ENCODE data around the gene TSHZ1.
"Not testable (repeated sequence)": the region's sequence is repeated elsewhere in the genome, so short reads cannot be mapped to it uniquely, and the experiment has no call there.

Gene TSHZ1

DNA sequence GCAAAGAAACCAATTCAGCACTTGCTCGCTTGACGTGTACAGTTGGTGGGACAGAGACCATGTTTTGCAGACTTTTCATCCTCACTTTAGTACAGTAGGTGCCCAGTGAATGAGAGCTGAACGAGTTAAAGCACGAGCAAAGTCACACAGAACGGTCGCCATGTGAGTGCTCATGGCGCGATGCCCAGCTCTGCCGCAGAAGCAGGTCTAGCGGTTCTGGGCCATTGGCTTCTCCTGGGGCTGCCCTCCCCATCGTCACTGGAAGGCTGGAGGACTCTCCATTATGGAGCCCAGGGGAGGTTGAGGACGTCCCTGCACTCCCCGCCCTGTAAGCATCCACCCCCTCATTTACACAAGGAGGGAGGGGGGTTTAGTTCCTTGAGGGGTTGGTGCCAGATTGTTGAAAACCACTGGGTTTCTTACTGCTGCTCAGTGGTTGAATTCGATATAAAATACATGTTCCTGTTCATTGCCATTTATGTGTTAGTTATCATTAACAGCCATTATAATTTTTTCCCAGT is 26.6 kb upstream of the TSHZ1 start:
- DNase-seq (ENCODE audit: low read depth in 3 of 3, low spot score in 1 of 3), result no peak

DNA sequence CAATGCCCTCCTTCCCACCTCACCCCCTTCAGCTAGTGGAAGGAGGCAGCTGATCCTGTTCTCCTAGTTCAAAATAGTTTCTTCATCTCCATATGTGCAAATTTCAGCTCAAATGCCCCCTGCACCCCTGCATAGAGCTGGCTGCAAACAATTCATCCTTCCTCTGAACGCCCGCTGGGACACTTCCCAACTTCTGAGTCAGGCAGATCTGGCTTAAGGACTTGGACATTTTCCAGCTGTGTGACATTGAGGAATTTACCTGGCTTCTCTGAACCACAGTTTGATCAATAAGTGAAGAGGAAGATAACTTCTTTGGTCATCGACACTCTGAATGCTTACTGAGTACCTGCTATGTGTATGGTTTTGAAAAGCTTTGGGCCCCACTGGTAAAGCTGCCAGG is 25.1 kb upstream of the TSHZ1 start:
- no peak for DNase-seq (ENCODE audit: low read depth in 3 of 3, low spot score in 1 of 3)

DNA sequence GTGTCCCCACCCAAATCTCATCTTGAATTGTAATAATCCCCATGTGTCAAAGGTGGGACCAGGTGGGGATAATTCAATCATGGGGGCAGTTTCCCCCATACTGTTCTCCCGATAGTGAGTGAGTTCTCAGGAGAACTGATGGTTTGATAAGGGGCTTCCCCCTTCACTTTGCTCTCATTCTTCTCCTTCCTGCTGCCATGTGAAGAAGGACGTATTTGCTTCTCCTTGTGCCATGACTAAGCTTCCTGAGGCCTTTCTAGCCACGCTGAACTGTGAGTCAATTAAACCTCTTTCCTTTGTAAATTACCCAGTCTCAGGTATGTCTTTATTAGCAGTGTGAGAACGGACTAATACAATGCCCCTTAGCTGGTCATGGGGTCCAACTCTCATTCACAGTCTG is 22.9 kb upstream of the TSHZ1 start:
- DNase-seq (ENCODE audit: low read depth in 3 of 3, low spot score in 1 of 3), result not testable (repeated sequence)

DNA sequence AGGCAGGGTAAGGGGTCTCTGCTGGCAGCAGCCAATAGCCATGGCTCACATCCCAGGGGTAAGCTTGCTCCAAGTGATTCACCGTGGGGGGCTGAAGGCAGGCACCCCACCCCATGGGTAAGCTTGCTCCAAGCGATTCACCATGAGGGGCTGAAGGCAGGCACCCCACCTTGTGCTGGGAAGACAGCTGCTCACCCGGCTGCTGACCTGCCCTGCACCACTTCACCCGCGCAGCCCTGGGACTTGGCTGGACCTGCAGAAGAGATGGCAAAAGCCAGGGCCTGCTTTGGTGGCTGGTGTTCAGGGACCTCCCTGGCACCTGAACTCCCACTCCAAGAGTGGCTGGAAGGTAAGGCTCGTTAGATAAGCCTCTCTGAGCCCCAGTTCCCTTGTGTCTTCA is 20.9 kb upstream of the TSHZ1 start:
- DNase-seq (ENCODE audit: low read depth in 3 of 3, low spot score in 1 of 3), result no peak

DNA sequence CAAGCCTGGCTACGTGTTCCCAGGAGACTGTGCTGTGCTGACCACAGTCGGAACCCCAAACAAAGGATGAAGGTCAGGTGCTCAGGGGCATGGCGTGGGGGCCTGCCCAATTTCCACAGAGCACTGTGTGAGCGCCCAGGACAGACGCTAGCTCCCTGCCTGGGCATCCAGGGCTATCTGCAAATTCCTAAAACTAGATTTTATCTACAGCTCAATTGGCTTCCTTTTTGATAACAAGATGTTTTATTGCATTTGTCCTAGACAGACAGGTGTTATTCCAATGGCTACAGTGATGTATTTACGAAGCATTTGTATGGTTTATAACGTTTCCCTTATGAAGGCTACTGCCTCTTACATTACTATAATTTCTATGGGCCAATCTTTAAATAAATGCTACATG is 17.7 kb upstream of the TSHZ1 start:
- no peak for DNase-seq (ENCODE audit: low read depth in 3 of 3, low spot score in 1 of 3)

DNA sequence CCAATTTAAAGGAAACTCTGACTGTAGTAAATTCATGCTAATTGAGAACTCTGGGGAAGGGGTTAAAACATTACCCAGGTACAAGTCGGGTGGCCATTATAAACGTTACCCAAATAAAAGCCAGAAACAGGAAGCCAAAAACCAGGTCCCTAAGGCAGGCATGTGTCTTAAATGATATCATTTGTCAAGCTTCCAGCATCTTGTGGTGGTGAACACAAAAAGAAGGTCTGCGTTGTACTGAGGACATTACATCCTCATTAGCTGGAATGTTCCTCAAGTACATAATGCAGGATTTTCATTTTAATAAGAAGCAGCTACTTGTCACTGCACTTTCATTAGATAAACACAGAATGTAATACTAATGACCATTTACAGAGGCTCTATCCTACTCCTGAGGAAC is 12.6 kb upstream of the TSHZ1 start:
- no peak for DNase-seq (ENCODE audit: low read depth in 3 of 3, low spot score in 1 of 3)

DNA sequence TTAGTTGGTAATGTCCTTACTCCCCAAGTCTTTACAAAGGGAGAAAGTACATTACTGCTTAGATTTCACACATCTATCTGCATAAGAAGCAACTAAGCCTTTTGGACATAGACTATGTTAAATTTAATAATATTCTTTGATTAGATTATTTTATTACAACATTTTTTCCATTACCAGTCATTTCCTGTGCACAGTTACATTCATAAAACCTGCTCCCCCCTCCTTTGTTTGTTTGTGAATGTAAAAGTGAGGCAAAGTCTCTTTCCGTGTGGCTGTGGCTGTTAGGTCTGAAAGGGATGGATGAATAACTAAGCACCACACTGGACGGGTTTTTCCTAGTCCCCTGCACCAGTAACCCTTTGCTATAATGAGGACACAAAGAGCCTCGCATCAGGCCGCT is 11.3 kb upstream of the TSHZ1 start:
- no peak for DNase-seq (ENCODE audit: low read depth in 3 of 3, low spot score in 1 of 3)

DNA sequence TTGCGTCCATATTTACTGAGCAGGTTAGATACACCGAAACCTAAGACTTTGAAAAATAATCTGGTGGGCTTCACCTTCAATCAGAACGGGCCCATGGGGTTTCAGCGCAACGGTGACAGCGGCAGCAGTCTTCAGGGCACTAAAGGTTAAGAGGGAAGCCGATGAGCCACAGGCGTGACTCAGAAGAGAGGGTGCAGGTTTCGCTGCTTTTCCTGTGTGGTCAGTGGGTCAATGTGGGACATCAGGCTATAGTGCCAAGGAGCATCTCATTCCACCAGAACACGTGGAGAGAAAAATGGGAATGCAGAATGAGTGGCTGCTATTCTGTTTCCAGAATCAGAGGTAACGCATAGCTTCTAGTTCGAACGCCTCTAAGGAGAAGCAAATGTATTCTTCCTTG is 10.5 kb upstream of the TSHZ1 start:
- no peak for DNase-seq (ENCODE audit: low read depth in 3 of 3, low spot score in 1 of 3)

DNA sequence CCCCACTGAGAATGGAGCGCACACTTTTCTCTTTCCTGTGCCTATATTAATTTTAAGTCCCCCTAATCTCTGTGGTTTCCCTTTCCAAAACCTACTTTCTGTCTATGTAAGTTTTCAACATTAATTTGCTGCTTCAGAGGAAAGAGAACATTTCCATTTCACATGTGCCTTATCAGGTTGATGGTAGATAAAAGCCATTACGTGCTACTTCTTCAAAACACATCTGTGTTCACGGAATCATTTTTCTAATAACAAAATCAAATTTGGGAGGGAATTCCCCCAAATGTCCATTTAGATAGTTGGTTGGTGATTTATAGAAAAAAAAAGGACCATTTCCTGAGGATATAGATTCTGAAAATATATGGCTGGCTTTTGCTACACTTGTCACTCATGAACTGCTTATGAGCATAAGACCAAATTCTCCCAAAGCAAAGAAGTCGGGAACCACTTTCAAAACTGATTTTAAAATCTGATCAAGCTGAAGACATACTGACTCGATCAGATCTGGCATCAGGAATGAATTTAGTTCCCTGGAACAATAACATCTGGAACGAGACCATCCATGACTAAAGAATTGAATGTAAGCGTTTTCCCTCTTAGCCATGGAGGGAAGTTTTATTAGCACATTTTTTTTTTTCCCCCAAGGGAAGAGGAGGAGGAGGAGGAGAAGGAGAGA is 9.9 kb upstream of the TSHZ1 start:
- no peak for DNase-seq (ENCODE audit: low read depth in 3 of 3, low spot score in 1 of 3)

DNA sequence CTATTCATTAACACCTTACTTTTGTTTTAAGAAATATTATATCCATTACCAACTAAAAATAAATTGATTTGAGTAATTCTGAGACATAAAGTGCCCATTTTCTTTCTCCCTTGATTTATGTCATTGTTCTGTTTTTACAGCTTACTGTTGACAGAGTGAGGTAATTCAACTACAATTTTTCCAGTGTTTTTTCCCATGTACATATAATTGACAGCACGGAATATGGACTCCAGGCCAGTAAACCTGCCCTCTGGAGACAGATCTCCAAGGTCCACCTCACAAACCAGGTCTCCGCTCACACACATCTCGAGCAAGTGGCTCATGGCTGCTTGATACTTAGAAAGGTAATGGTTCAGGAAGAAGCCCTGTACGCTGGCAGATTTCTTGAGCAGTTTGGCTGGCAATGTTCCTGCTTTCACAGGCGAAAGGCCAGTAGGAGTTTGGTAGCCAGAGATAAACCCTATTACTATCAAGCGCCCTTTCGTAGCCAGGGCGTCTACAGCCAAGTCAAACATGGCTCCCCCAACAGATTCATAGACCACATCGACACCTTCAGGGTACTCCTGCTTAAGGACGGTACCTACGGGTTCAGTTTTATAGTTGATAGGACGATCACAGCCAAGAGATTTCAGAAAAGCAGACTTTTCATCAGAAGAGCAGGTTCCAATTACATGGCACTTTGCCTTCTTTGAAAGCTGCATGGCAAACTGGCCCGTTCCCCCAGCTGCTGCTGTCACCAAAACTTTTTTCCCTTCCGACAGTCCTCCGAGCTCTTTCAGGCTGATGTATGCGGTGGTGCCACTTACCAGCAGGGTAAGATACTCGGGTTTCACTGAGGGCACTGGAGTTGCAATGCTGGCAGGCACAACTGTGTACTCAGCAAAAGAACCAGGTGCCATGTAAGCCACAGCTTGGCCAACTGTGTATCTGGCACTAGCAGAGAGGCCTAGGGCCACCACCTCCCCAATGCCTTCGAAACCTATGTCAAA is 9.0 kb upstream of the TSHZ1 start:
- no peak for DNase-seq (ENCODE audit: low read depth in 3 of 3, low spot score in 1 of 3)

DNA sequence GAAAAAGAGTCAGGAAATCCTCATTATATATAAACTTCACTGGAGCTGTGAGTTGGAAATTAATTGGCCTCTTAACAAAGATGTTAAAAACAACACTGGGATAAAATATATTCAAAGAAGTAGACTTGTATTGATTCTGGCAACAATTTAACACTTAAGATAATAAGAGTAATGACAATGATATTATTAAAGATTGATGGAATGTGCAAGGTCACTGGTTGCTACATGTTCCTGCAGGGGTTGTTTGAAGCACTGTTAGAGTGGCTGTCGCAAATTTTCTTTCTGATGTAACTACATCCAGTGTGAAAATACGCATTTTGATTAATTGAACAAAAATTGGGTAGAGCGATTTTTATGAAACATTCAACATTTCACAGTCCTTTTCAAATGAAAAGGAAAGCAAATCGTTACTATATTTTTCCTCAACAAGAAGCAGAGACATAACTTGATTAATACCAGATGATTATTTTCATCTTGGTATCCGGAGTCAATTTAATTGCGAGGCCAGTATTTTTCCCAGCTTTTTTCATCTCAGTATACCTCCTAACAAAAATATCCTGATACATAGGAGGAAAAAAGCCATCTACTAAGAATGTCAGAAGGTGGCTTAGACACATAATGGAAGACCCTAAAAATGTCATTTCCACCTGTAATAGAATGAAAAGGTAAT is 7.8 kb upstream of the TSHZ1 start:
- DNase-seq (ENCODE audit: low read depth in 3 of 3, low spot score in 1 of 3), result no peak

DNA sequence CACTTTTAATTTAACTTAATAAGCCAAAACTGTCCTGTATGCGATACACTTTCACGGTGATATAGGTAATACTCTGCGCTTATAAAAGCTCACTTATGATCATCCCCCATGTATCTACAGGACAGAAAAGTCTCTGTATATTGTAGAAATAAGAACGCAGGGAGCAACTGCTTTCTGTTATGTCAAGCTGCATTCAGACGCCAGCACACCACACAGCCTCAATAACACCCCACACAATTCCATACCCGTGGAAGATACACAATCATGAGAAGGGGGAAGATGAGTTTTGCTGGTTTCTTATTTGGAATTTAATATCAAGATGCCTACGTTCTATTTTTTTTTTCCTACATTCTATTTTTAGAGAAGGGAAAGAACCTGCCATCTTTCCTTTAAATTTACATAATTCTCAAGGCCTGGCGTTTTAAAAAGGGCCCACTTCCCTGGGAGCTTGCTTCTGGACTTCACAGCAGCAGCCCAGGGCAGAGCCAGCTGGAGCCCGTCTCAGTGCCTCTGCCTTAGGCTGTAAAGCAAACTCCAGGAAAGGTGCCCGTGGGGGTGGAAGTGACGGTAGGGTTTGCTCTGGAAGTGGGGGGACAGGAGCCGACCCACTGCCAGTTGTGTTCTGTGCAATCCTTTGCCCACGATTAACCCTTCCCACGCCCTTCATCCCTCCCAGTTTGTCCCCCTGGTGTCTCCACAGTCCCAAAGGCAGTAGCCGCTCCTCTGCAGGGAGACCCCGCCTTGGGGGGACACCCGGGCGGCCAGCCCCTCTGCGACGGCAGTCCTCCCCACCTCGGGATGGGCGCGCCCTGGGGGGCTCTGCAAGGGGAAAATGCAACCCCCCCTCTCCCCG is 7.0 kb upstream of the TSHZ1 start:
- no peak for DNase-seq (ENCODE audit: low read depth in 3 of 3, low spot score in 1 of 3)

DNA sequence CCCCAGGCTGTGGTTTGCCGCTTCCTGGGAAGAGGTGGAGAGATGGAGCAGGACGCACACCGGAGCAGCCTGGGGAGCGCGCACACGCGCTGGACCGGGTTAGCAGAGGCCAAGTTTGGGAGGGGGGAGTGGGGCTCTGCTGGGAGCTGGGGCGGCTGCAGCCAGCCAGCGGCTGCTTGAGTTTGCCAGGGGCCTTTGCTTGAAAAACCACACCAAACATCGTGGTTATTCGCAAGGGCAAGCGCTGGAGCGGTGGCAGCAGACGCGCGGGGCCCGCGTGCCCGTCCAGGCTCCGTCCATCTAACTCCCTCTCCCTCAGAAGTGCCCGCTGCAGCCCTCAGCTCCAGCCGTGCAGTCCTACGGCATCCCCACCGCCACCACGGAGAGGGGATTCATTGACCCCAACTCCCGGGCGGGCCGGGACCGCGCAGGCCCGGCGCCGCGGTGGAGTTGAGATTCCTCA is 6.3 kb upstream of the TSHZ1 start:
- DNase-seq (ENCODE audit: low read depth in 3 of 3, low spot score in 1 of 3), result no peak

DNA sequence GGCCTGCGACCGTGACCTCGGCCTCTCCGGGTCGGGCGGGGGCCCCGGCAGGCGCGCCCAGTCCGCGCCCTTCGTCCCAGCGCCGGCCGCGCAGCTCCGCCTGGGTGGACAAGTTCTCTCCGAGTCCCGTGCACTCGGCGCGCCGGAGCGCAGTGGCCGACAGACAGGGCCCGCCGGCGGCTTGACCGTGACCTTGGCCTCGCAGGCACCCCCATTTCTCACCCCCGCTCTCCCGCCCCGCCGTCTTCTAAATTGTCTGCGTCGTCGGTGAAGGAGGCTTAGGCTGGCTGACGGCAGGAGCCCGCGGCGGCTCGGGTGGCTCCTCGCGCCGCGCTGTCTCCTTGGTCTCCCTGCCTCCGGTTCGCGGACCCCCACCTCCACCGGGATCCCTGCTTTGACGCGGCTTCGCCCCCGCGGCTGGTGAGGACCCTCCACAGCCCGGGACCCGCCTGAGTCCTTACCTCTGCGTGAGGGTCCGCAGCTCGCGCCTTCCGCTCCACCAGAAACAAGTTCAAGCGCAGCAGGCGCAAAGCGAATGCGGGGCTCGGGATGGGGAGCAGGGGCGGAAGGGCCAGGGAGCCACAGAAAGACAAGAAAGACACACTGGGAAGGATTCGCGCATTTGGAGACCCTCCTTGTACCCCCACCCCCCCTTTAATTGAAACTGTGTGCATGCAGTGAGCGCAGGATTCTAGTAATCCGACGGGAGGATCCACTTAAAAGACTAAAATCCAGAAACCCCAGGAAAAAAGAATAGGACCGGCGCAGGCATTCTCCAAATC is 5.7 kb upstream of the TSHZ1 start:
- DNase-seq (ENCODE audit: low read depth in 3 of 3, low spot score in 1 of 3), result no peak

DNA sequence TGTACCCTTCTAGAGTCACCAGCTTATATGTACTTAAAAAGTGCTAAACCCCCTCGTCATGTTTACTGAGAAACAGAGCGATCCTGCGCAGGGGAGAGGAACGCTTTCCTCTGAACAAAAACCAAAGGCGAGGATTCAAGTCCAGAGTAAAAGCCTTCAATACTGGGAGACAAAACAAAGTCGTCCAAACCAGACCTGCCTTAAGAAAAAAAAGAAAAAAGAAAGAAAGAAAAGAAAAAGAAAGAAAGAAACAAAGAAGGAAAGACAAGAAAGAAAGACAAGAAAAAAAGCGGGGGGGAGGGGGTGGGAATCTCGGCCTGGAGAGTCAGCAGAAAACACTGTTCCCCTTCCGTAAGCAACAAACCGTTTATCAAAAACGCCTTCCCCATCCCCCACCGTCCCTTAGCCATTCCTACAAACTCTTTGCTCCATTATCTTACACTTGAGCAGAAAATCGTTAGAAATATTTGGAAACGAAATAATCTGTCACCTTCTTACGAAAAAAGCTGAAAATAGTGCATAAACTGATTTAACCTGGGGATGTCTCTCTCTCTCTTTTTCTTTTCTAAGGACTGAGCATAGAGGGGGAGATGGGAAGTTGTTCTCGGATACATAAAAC is 5.0 kb upstream of the TSHZ1 start:
- DNase-seq (ENCODE audit: low read depth in 3 of 3, low spot score in 1 of 3), result no peak

DNA sequence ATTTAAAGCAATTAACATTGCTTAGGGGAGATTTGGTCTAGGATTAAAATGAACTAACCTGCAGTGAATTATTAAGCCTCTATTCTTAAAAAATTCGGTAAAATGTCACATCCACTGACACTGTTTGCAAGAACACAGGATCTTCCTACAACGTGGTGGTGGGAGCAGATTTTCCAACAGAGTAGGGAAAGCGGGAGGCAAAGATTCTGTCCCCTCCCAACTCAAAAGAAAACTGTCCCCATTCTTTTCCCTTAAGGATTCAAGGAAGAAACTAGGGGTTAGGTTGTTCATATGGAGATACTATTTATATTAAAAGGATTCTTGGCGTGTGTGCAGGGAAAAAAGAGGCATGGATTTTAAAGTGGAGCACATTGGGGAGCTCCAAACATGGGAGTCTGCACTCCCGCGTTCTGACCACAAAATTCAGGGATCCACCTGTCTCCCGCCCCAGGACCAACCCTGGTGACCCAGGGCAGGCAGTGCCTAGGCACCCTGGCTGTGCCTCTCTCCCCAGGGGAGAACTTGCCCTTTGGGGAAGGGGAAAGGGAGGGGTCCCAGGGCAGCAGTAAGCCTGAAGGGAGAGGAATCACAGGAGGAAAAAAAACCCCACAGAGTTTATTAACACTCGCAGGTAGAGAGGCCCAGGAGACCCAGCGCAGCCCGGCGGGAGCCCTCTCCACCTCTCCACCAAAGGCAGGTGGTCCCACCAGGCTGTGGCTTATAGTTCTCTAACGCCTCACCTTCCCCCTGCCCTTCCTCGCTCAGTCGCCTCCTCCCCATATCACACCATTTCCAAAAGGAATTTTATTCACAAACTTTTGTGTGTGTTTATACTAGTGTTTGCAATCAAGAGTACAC is 3.9 kb upstream of the TSHZ1 start:
- DNase-seq (ENCODE audit: low read depth in 3 of 3, low spot score in 1 of 3), result no peak

DNA sequence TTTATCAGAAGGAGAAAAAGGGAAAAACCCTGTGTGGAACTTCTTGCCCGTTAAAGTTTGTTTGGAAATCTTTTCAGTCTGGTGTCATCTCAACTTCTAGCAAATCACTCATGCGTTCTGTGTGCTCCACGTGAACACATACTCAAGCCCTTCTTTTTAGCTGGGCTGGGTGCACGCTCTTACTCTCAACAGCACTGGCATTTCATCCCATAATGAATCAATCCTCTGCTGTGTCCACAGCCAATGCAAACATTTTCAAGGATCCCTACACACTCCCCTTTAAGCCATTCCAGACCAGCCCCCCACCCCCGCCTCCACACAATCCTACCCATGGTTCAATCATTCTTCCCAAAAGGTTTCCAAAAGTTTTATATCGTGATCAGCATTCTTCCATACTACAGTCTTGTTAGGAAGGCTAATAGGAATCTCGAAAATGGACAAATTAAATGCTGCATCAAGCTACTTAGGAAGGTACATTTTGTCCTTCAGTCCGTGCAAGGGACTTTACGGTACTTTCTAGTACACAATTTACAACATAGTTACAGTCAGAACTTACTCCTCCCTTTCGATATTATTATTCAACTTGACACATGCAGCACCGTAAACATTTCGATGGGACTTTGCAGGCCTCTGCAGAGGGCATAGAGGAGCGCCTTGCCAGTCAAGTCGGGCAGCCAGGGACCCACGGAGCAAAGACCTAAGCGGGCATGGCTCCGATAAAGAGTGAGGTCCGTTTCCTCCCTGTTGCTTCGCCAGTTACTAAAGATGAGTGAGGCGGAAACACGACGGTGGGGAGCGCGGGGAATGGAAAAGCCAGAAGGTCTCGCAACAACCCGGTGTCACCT is 3.1 kb upstream of the TSHZ1 start:
- DNase-seq (ENCODE audit: low read depth in 3 of 3, low spot score in 1 of 3), result no peak

All from stimulated activated CD4-positive, alpha-beta T cell treated with anti-CD3 and anti-CD28 coated beads, TNF-alpha, amount 100 ng/mL, for 1 hour (primary cell).